Adrenal gland (tissue), 12 donors: ENCODE data around the gene JAKMIP2. TPM values are rescaled to one million over a fixed set of nuclear protein-coding genes. Genes with fewer than 3 reads are reported as not detected.

Experiments used
- DNase-seq, 7 donors: peaks; one replicate each; pipeline ENCODE4 v3.0.0-alpha.2; 2019 to 2020
- H3K27ac ChIP-seq, 5 donors: fragments of 200-600 bp; sonication (generic) in 4 of 5; 1 replicate in 3 of 5; 2 replicates in 2 of 5; pipeline versions ENCODE4 v1.5.1 to v1.8.0; 2016 to 2020; ENCODE audit warnings: mild to moderate bottlenecking in 1 of 5
- H3K27me3 ChIP-seq: fragments of 200-600 bp; 2 replicates; pipeline ENCODE4 v1.8.0; 2021
- H3K36me3 ChIP-seq, 2 donors: fragments of 200-600 bp; replicated peaks in 1 of 2; 1 replicate in 1 of 2; 2 replicates in 1 of 2; pipeline versions ENCODE4 v1.5.1 to v1.8.0; 2018 to 2022
- H3K4me1 ChIP-seq, 2 donors: fragments of 200-600 bp; replicated peaks in 1 of 2; 1 replicate in 1 of 2; 2 replicates in 1 of 2; pipeline versions ENCODE4 v1.5.1 to v1.8.0; 2018 to 2021
- H3K4me3 ChIP-seq, 4 donors: fragments of 200-600 bp; sonication (generic) in 3 of 4; one replicate each; pipeline ENCODE4 v1.5.1; 2016 to 2018
- H3K9me3 ChIP-seq, 3 donors: fragments of 200-600 bp; sonication (generic) in 1 of 3; replicated peaks in 1 of 3; 1 replicate in 2 of 3; 2 replicates in 1 of 3; pipeline versions ENCODE4 v1.5.1 to v1.8.0; 2016 to 2021
- CTCF ChIP-seq, 6 experiments: fragments of 450-650 bp in 4 of 6; fragments of 200-600 bp in 2 of 6; sonication (generic) in 1 of 6; IDR thresholded peaks; 1 replicate in 5 of 6; 2 replicates in 1 of 6; pipeline versions ENCODE4 v1.5.1 to v1.8.0; 2016 to 2021; ENCODE audit warnings: antibody characterized with exemption in 6 of 6, mild to moderate bottlenecking in 2 of 6, moderate library complexity in 1 of 6
- POLR2A ChIP-seq, 2 donors: fragments of 450-650 bp; IDR thresholded peaks; one replicate each; pipeline ENCODE4 v1.6.1; 2017; ENCODE audit warnings: antibody characterized with exemption in 2 of 2, mild to moderate bottlenecking in 2 of 2, moderate library complexity in 1 of 2
- WGBS, 4 donors: extraction: QIAGEN DNeasy Blood & Tissue Kit in 2 of 4; methylation state at CpG; one replicate each; pipeline versions ENCODE4 v1.1.5 to v1.1.7; 2013 to 2017; 5-methylcytosine and 5-hydroxymethylcytosine counted together
- intact Hi-C, 2 donors: fragments of 100-400 bp; cut with DNase I; formaldehyde crosslinking; loops; one replicate each; pipeline versions ENCODE4 v1.14.1 to v1.15.0; 2022 to 2023
- polyA plus RNA-seq, 3 donors: library from polyadenylated mRNA; stranded (reverse); fragments of 200-250 nt in 2 of 3; fragments of 350-450 nt in 1 of 3; fragmentation: Illumina TruSeq in 1 of 3; extraction: RNeasy Lipid Tissue Mini Kit (QIAGEN cat#74804) in 1 of 3; gene quantifications; one replicate each; pipeline ENCODE4 v1.2.3, GENCODE V29; 2013 to 2014
- total RNA-seq, 9 donors: library from RNA; depleted of rRNA in 4 of 9; stranded (reverse); fragments of >200 nt in 4 of 9; fragments of 120-200 nt in 1 of 9; fragmentation: NEBNext Ultra II Directional in 1 of 9; extraction: Animal tissue kit (Norgen Biotek cat#: 25700) in 1 of 9; gene quantifications; one replicate each; pipeline versions ENCODE4 v1.1.0 to v1.2.4, GENCODE V29; 2013 to 2023
- donor health status: healthy with polysubstance abuse.
- donor health status: Bipolar disorder and iron deficiency.
- donor health status: DM: yes; HTN: yes; CAD: no.
- donor health status: DM: no; HTN: no; CAD: no.
- donor health status: DM: no; HTN: no; CAD: no.
- donor health status: DM: yes; HTN: yes; CAD: no.

Gene JAKMIP2
- total and polyA plus RNA-seq, 12 donors = 0.71 to 56.8 (median 4.0) TPM

DNA sequence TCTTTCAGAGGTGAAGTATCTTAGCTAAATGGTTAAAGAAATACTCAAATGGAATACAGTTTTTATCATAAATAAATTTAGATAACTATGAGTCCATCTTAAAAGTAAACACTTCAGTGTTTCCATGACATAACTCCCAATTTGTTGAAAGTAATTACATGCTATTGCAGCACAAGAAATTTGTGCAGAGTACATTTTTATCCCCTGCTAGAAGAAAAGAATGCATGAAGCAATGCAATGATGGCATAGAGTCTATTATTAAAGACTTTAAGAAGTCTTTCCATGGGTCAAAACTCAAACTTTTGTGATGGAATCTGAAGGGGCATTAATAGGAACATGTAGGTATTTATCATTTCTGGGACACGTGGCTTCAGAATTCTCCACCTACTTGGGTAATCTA lies 166.1 kb downstream of the JAKMIP2 start:
- Histone ChIP-seq H3K9me3 (no peaks in the 10 kb centered on the region), H3K4me3 (no peak overlapping the region), H3K27me3 (no peaks in the 10 kb centered on the region), H3K36me3 (no peaks in the 10 kb centered on the region), H3K4me1 (no peaks in the 10 kb centered on the region), H3K27ac (no peak overlapping the region)
- DNase-seq = no peak
- TF ChIP-seq CTCF (IDR thresholded peaks at IDR 0.05) = no peak
- TF ChIP-seq POLR2A (IDR thresholded peaks at IDR 0.05) = no peak
- WGBS, 4 donors = 70 to 94% (median 86%) methylated on average over 1 of the region's 1 CpG
- intact Hi-C loops = no loop called here

DNA sequence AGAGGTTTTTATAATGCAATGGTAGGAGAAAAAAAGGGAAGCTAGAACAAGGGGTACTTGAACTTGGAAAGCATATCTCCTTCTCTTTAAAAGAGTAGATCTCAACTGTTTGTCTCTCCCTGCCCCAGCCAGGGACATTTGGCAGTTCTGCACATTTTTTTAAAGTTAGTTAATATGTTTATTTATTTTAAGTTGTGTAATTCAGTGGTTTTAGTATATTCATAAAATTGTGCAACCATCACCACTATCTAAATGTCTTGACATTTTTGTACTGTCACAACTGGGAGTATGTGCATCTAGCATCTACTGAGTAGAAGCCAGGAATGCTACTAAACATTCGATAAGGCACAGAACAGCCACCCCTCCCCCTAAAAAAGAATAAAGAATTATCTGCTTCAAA lies 169.2 kb downstream of the JAKMIP2 start:
- H3K27ac ChIP-seq = no peak overlapping the region
- 60 to 85% (median 72%) methylated on average over 1 of the region's 1 CpG for WGBS, 4 donors
- H3K4me3 ChIP-seq = no peak overlapping the region
- DNase-seq = peak in 1 of 7 donors; percentile 5
- H3K36me3 ChIP-seq = no peaks in the 10 kb centered on the region
- H3K9me3 ChIP-seq = no peaks in the 10 kb centered on the region
- no peaks in the 10 kb centered on the region for H3K27me3 ChIP-seq
- no peak for TF ChIP-seq POLR2A (IDR thresholded peaks at IDR 0.05)
- TF ChIP-seq CTCF (IDR thresholded peaks at IDR 0.05) = no peak
- intact Hi-C loops = no loop called here
- no peaks in the 10 kb centered on the region for H3K4me1 ChIP-seq

GRCh38 chr5:147611483-147611882 lies 171.0 kb downstream of the JAKMIP2 start:
- H3K27me3 ChIP-seq = no peaks in the 10 kb centered on the region
- DNase-seq = no peak
- H3K4me1 ChIP-seq = no peaks in the 10 kb centered on the region
- H3K27ac ChIP-seq = no peak overlapping the region
- H3K36me3 ChIP-seq = no peaks in the 10 kb centered on the region
- H3K4me3 ChIP-seq = no peak overlapping the region
- H3K9me3 ChIP-seq = no peaks in the 10 kb centered on the region
- TF ChIP-seq CTCF (IDR thresholded peaks at IDR 0.05) (no peak), POLR2A (IDR thresholded peaks at IDR 0.05) (no peak)
- intact Hi-C loops = no loop called here
- WGBS, 4 donors = 85 to 100% (median 91%) methylated on average over 3 to 4 of the region's 4 CpGs

- Histone ChIP-seq H3K4me1 (no peaks in the 10 kb centered on the region), H3K4me3 (no peak overlapping the region), H3K36me3 (no peaks in the 10 kb centered on the region), H3K27me3 (no peaks in the 10 kb centered on the region), H3K9me3 (no peaks in the 10 kb centered on the region), H3K27ac (no peak overlapping the region)
- intact Hi-C loops = no loop called here
- DNase-seq = no peak
- no peak for TF ChIP-seq POLR2A (IDR thresholded peaks at IDR 0.05)
- no peak for TF ChIP-seq CTCF (IDR thresholded peaks at IDR 0.05)
- WGBS, 4 donors = 94 to 100% (median 97%) methylated on average over 3 of the region's 3 CpGs
Measured at GRCh38 chr5:147610798-147611197, 171.7 kb downstream of the JAKMIP2 start.
